H1 (cell line): ENCODE data around the gene PIGL. TPM values are rescaled to one million over a fixed set of nuclear protein-coding genes. Genes with fewer than 3 reads are reported as not detected.
A peak's percentile ranks its signal among the peaks of the same experiment; 100 is the strongest.

Source experiments
- CTCF ChIA-PET: fragments of 300-600 bp; sonication (Branson Sonifier 250); formaldehyde crosslinking; loops from one replicate; lab custom pipeline; 2021; ENCODE audit not compliant: partially characterized antibody; lab: Charles Lee
- POLR2A ChIA-PET: fragments of 300-600 bp; sonication (Branson Sonifier 250); formaldehyde crosslinking; loops from one replicate; lab custom pipeline; 2021; ENCODE audit warnings: inconsistent platforms; ENCODE audit not compliant: partially characterized antibody; lab: Charles Lee
- DNase-seq, 2 experiments: peaks; one replicate each; pipeline versions ENCODE4 v3.0.0 to v3.0.0-alpha.2; 2010 to 2022; ENCODE audit warnings: low spot score in 2 of 2, low read depth in 1 of 2, mixed read lengths in 1 of 2
- FAIRE-seq: peaks from 2 replicates; lab custom pipeline; 2011; peaks lifted over from hg19 to GRCh38; lab: Jason Lieb, UNC
- H2AFZ ChIP-seq: 2 replicates; pipeline ENCODE4 v1.8.1; 2012; ENCODE audit warnings: low read length, inconsistent platforms
- H2AK5ac ChIP-seq: 2 replicates; pipeline ENCODE4 v1.6.1; 2013; ENCODE audit warnings: low read depth, low read length
- H2BK120ac ChIP-seq: replicated peaks from 2 replicates; pipeline ENCODE3; 2013; ENCODE audit warnings: low read depth, low read length, inconsistent platforms
- H2BK12ac ChIP-seq: 2 replicates; pipeline ENCODE4 v1.6.1; 2013; ENCODE audit warnings: low read depth, low read length
- H2BK15ac ChIP-seq: 2 replicates; pipeline ENCODE4 v1.6.1; 2013; ENCODE audit warnings: low read length
- H2BK20ac ChIP-seq: 2 replicates; pipeline ENCODE4 v1.6.1; 2013; ENCODE audit warnings: low read length
- H2BK5ac ChIP-seq: 2 replicates; pipeline ENCODE4 v1.6.1; 2013; ENCODE audit warnings: low read depth, low read length
- H3K14ac ChIP-seq: 2 replicates; pipeline ENCODE4 v1.6.1; 2013; ENCODE audit warnings: inconsistent platforms; ENCODE audit not compliant: insufficient read length
- H3K18ac ChIP-seq: 2 replicates; pipeline ENCODE4 v1.6.1; 2013; ENCODE audit warnings: low read length; ENCODE audit errors: extremely low read depth
- H3K23ac ChIP-seq: 2 replicates; pipeline ENCODE4 v1.6.1; 2013; ENCODE audit warnings: inconsistent platforms; ENCODE audit not compliant: insufficient read length
- H3K23me2 ChIP-seq: 2 replicates; pipeline ENCODE4 v1.6.1; 2013; ENCODE audit warnings: low read depth, low read length
- H3K27ac ChIP-seq: 2 replicates; pipeline ENCODE4 v1.6.1; 2011; ENCODE audit warnings: low read depth, low read length, inconsistent platforms
- H3K27me3 ChIP-seq, 4 experiments: replicated peaks in 1 of 4; 1 replicate in 1 of 4; 2 replicates in 3 of 4; pipeline versions ENCODE4 v1.6.1 to v1.8.1; 2011 to 2013; ENCODE audit warnings: low read length in 3 of 4, mild to moderate bottlenecking in 3 of 4, inconsistent platforms in 2 of 4, mixed read lengths in 2 of 4, moderate library complexity in 1 of 4; ENCODE audit not compliant: control insufficient read depth in 3 of 4, insufficient read depth in 3 of 4; ENCODE audit errors: extremely low read depth in 1 of 4
- H3K36me3 ChIP-seq, 4 experiments: 2 replicates each; pipeline versions ENCODE4 v1.6.1 to v1.8.1; 2011 to 2013; ENCODE audit warnings: mild to moderate bottlenecking in 4 of 4, low read length in 3 of 4, moderate library complexity in 2 of 4, control low read depth in 1 of 4, inconsistent platforms in 1 of 4; ENCODE audit not compliant: insufficient read depth in 4 of 4, control insufficient read depth in 2 of 4
- H3K4ac ChIP-seq: replicated peaks from 2 replicates; pipeline ENCODE3; 2013; ENCODE audit warnings: low read length, low read depth, mixed read lengths, inconsistent platforms; ENCODE audit not compliant: insufficient read length
- H3K4me1 ChIP-seq, 4 experiments: replicated peaks in 1 of 4; 1 replicate in 1 of 4; 2 replicates in 3 of 4; pipeline versions ENCODE4 v1.6.1 to v1.8.1; 2011 to 2013; ENCODE audit warnings: low read length in 3 of 4, inconsistent platforms in 2 of 4, mixed read lengths in 1 of 4; ENCODE audit not compliant: insufficient read depth in 4 of 4, control insufficient read depth in 3 of 4
- H3K4me2 ChIP-seq, 2 experiments: 2 replicates each; pipeline versions ENCODE4 v1.6.1 to v1.8.1; 2011 to 2013; ENCODE audit warnings: low read depth in 2 of 2, low read length in 2 of 2, control low read depth in 1 of 2, inconsistent platforms in 1 of 2, mild to moderate bottlenecking in 1 of 2; ENCODE audit not compliant: insufficient read depth in 1 of 2
- H3K4me3 ChIP-seq, 4 experiments: fragments of 200-600, 300-600 bp in 1 of 4; sonication (generic), shearing (Covaris generic), sonication (Bioruptor Twin) in 1 of 4; 2 replicates each; pipeline versions ENCODE4 v1.5.1 to v1.8.1; 2011 to 2016; ENCODE audit warnings: low read length in 4 of 4, low read depth in 3 of 4, control low read depth in 2 of 4, inconsistent platforms in 2 of 4, mild to moderate bottlenecking in 2 of 4, mixed read lengths in 1 of 4, moderate library complexity in 1 of 4; ENCODE audit not compliant: insufficient read depth in 2 of 4; ENCODE audit errors: extremely low read depth in 1 of 4
- H3K56ac ChIP-seq: replicated peaks from 2 replicates; pipeline ENCODE3; 2013; ENCODE audit warnings: low read depth, mild to moderate bottlenecking, mixed read lengths, low read length, inconsistent platforms; ENCODE audit not compliant: insufficient read length
- H3K79me1 ChIP-seq: 2 replicates; pipeline ENCODE4 v1.6.1; 2013; ENCODE audit warnings: low read depth, low read length, control low read depth
- H3K79me2 ChIP-seq, 2 experiments: 2 replicates each; pipeline versions ENCODE4 v1.6.1 to v1.8.1; 2012 to 2013; ENCODE audit warnings: low read length in 2 of 2, mild to moderate bottlenecking in 2 of 2, inconsistent platforms in 1 of 2; ENCODE audit not compliant: insufficient read depth in 2 of 2, control insufficient read depth in 1 of 2
- H3K9ac ChIP-seq, 4 experiments: replicated peaks in 1 of 4; 1 replicate in 1 of 4; 2 replicates in 3 of 4; pipeline versions ENCODE4 v1.6.1 to v1.8.1; 2011 to 2013; ENCODE audit warnings: low read depth in 3 of 4, low read length in 3 of 4, control low read depth in 2 of 4, mild to moderate bottlenecking in 2 of 4, moderate library complexity in 2 of 4, inconsistent platforms in 1 of 4; ENCODE audit errors: extremely low read depth in 1 of 4
- H3K9me3 ChIP-seq, 2 experiments: 2 replicates each; pipeline versions ENCODE4 v1.6.1 to v1.8.1; 2012 to 2013; ENCODE audit warnings: mild to moderate bottlenecking in 2 of 2, moderate library complexity in 2 of 2, control low read depth in 1 of 2, inconsistent platforms in 1 of 2, low read depth in 1 of 2, low read length in 1 of 2, mixed read lengths in 1 of 2; ENCODE audit not compliant: insufficient read depth in 2 of 2
- H4K20me1 ChIP-seq, 2 experiments: replicated peaks in 1 of 2; 2 replicates each; pipeline versions ENCODE3 to v1.8.1; 2011 to 2013; ENCODE audit warnings: inconsistent platforms in 2 of 2, low read length in 2 of 2, mild to moderate bottlenecking in 1 of 2; ENCODE audit not compliant: insufficient read depth in 2 of 2, control insufficient read depth in 1 of 2
- H4K5ac ChIP-seq: 2 replicates; pipeline ENCODE4 v1.6.1; 2013; ENCODE audit warnings: low read length, low read depth, mixed read lengths, inconsistent platforms; ENCODE audit not compliant: insufficient read length
- H4K8ac ChIP-seq: 2 replicates; pipeline ENCODE4 v1.8.0; 2013; ENCODE audit warnings: mild to moderate bottlenecking, moderate library complexity, low read length, inconsistent platforms; ENCODE audit not compliant: insufficient read depth; ENCODE audit errors: extremely low read depth
- H4K91ac ChIP-seq: replicated peaks from 2 replicates; pipeline ENCODE3; 2013; ENCODE audit warnings: low read length, mixed read lengths, inconsistent platforms; ENCODE audit not compliant: insufficient read length
- CEBPB ChIP-seq: IDR thresholded peaks from 2 replicates; pipeline ENCODE4 v1.6.1; 2012; ENCODE audit warnings: low read depth, low read length
- EP300 ChIP-seq, 2 experiments: IDR thresholded peaks; 1 replicate in 1 of 2; 2 replicates in 1 of 2; pipeline ENCODE4 v1.6.1; 2011 to 2012; ENCODE audit warnings: low read depth in 2 of 2, low read length in 2 of 2, mild to moderate bottlenecking in 2 of 2, borderline replicate concordance in 1 of 2, inconsistent platforms in 1 of 2, moderate library complexity in 1 of 2
- HDAC2 ChIP-seq, 2 experiments: fragments of 300-600 bp in 1 of 2; sonication (generic) in 1 of 2; IDR thresholded peaks; 2 replicates each; pipeline ENCODE4 v1.6.1; 2011 to 2012; ENCODE audit warnings: low read depth in 2 of 2, low read length in 2 of 2, mild to moderate bottlenecking in 2 of 2, moderate library complexity in 2 of 2, borderline replicate concordance in 1 of 2, inconsistent platforms in 1 of 2
- KDM1A ChIP-seq: fragments of 200-600, 300-600 bp; sonication (generic); IDR thresholded peaks from 2 replicates; pipeline ENCODE4 v1.7.1; 2016; ENCODE audit warnings: mild to moderate bottlenecking, low read length, borderline replicate concordance
- KDM4A ChIP-seq: IDR thresholded peaks from one replicate; pipeline ENCODE4 v1.7.1; 2012; ENCODE audit warnings: low read depth, mild to moderate bottlenecking, moderate library complexity, low read length, inconsistent platforms; ENCODE audit not compliant: severe bottlenecking
- NRF1 ChIP-seq: IDR thresholded peaks from 2 replicates; pipeline ENCODE4 v1.6.1; 2011; ENCODE audit warnings: mild to moderate bottlenecking, low read depth, low read length, improper control_type of control experiment
- PHF8 ChIP-seq: fragments of 200-600 bp; sonication (generic); conservative IDR thresholded peaks from 2 replicates; pipeline ENCODE4 v1.7.1; 2012; ENCODE audit warnings: low read depth, mild to moderate bottlenecking, inconsistent platforms, low read length, moderate library complexity
- POLR2AphosphoS5 ChIP-seq: IDR thresholded peaks from 2 replicates; pipeline ENCODE4 v1.6.1; 2011; ENCODE audit warnings: low read depth, low read length
- SIX5 ChIP-seq: IDR thresholded peaks from 2 replicates; pipeline ENCODE4 v1.6.1; 2011; ENCODE audit warnings: mild to moderate bottlenecking, low read depth, low read length
- SP4 ChIP-seq: IDR thresholded peaks from 2 replicates; pipeline ENCODE4 v1.6.1; 2012; ENCODE audit warnings: low read length, inconsistent platforms
- YY1 ChIP-seq: IDR thresholded peaks from 2 replicates; pipeline ENCODE4 v1.6.1; 2011; ENCODE audit warnings: low read depth, mild to moderate bottlenecking, low read length
- WGBS, 2 experiments: shearing (Covaris generic) in 1 of 2; methylation state at CpG; one replicate each; pipeline versions ENCODE4 v1.1.6 to v1.1.7; 2013 to 2015; ENCODE audit warnings: low lambda C conversion rate in 2 of 2, mixed read lengths in 2 of 2, inconsistent platforms in 1 of 2, low coverage in 1 of 2, missing lambda C conversion rate in 1 of 2; ENCODE audit not compliant: insufficient replicate concordance in 2 of 2, insufficient coverage in 1 of 2, insufficient read length in 1 of 2; ENCODE audit errors: extremely low coverage in 1 of 2, missing lambda C conversion rate in 1 of 2; 5-methylcytosine and 5-hydroxymethylcytosine counted together
- polyA plus RNA-seq, 7 experiments: library from polyadenylated mRNA; depleted of rRNA in 3 of 7; stranded (reverse) in 5 of 7; unstranded in 2 of 7; fragments of >200 nt in 5 of 7; fragments of 200-250 nt in 2 of 7; gene quantifications; 1 replicate in 5 of 7; 2 replicates in 1 of 7; 4 replicates in 1 of 7; pipeline versions ENCODE4 v1.2.1 to v1.2.3, GENCODE V29; 2011 to 2013; ENCODE audit warnings: missing spikeins in 2 of 7, mixed read lengths in 2 of 7
- total RNA-seq: library from RNA; stranded (reverse); fragmentation: NEBNext Ultra II Directional; extraction: Animal tissue kit (Norgen Biotek cat#: 25700); gene quantifications from 2 replicates; pipeline ENCODE4 v1.2.1, GENCODE V29; 2021

PIGL gene
- total and polyA plus RNA-seq, 2 of the 8 experiments (the other 6 are each of a cell fraction or from before 2014, with no cell fraction given): 28.4 to 30.8 TPM

DNA sequence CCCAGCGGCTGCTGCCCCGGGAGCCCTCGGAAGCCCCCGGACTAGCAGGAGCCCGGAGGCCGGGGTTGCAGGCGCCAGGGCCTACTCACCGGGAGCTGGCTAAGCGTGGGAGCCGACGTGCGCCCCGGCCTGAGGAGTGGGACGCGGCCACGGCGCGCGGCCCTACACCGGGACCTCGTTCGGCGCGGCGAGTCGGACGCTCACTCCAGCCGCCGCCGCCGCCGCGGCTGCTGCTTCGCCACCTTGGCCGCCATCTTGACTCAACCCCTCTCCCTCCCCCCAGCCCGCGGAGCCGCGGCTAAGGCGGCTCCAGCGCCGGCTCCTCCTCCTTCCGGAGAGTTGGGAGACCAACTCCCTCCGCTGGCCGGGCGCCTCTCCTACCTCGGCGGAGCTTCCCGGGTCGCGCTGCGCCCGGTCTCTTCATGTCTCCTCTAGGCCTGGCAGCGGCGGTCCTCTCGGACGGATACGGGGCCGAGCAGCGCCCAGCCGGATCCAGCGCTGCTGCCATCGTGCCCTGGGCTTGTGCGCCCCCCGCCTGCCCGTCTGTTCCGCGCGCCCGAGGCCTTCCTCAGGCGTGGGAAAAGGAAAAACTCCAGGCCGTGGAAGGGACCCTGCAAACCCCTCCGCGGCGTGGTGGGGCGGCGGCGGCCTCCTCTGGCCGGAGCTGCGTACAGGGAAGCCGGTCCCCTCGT lies 1.6 kb upstream of the PIGL start, which contains the start of gene NCOR1:
Gene NCOR1 (minus strand): TSS at position 262 of the 692 bp plus-strand sequence. CDS start 20,965 bp downstream, outside the sequence.
- peak within 1 kb of the TSS; percentile 80 to 90 for H3K4me2 ChIP-seq
- H3K9ac ChIP-seq: peak within 1 kb of the TSS; percentile 85 to 97 (median 94)
- no peaks in the 10 kb centered on the region for H3K36me3 ChIP-seq
- H3K4ac ChIP-seq: no peak within 1 kb of the TSS
- H2BK120ac ChIP-seq: no peak within 1 kb of the TSS
- H3K79me1 ChIP-seq: no peaks in the 10 kb centered on the region
- H3K27ac ChIP-seq: peak within 1 kb of the TSS; percentile 95
- FAIRE-seq (no peak), DNase-seq (peak; percentile 78 to 91)
- peak within 1 kb of the TSS; percentile 98 for H4K8ac ChIP-seq
- peak within 1 kb of the TSS; percentile 86 for H3K56ac ChIP-seq
- H2AK5ac ChIP-seq: no peak within 1 kb of the TSS; the same call in 1 of the 2 replicates
- peaks cover 28 to 76% of the 10 kb centered on the region in 2 experiments for H3K79me2 ChIP-seq
- peak within 1 kb of the TSS; percentile 73; the same call in 1 of the 2 replicates for H2AFZ ChIP-seq
- 1% methylated on average over 71 of the region's 82 CpGs; no CpG with 5 or more reads in 1 of the 2 experiments for WGBS, 2 experiments
- peaks cover 0 to 6% (median 2%) of the 10 kb centered on the region in 4 experiments; a peak in 5 of 7 replicates for H3K4me1 ChIP-seq
- peak within 1 kb of the TSS; percentile 80 to 92 (median 90) for H3K4me3 ChIP-seq
- H2BK20ac ChIP-seq: no peak within 1 kb of the TSS; the same call in 1 of the 2 replicates
- H3K14ac ChIP-seq: no peak within 1 kb of the TSS
- peak within 1 kb of the TSS; percentile 89 for H4K5ac ChIP-seq
- no peak within 1 kb of the TSS for H2BK15ac ChIP-seq
- H4K91ac ChIP-seq: peak within 1 kb of the TSS; percentile 81
- no peaks in the 10 kb centered on the region for H3K27me3 ChIP-seq
- no peak within 1 kb of the TSS for H3K23ac ChIP-seq
- ChIA-PET CTCF (interaction anchor here (1.2 kb wide), 1 partner anchor 10 kb away, joined by 4 read pairs; no protein-coding TSS in a partner anchor), POLR2A (interaction anchor here (0.5 to 4.8 kb wide), 24 partner anchors 11 to 223 kb away, joined by 3 to 46 read pairs (median 4); partner anchors contain the start of genes CENPV, TTC19 and ZSWIM7)
- peak within 1 kb of the TSS; percentile 91 for H2BK5ac ChIP-seq
- H3K23me2 ChIP-seq: peaks cover 9% of the 10 kb centered on the region
- no peaks in the 10 kb centered on the region for H3K9me3 ChIP-seq
- H4K20me1 ChIP-seq: peaks cover 0 to 4% of the 10 kb centered on the region in 2 experiments
- peak within 1 kb of the TSS; percentile 96 for H3K18ac ChIP-seq
- 0 out of 2 replicates have a peak within 1 kb of the TSS, but pooled peaks have one; percentile 18 for H2BK12ac ChIP-seq
- TF ChIP-seq YY1 (peak; percentile 97), SP4 (no peak), KDM1A (no peak), KDM4A (no peak), NRF1 (0 out of 2 replicates have a peak, but pooled peaks have one; percentile 13), POLR2AphosphoS5 (peak; percentile 85), CEBPB (no peak), HDAC2 (IDR thresholded peaks at IDR 0.05; ENCODE audit: borderline replicate concordance in 1 of 2, low read depth in 2 of 2, low read length in 2 of 2) (0 out of 4 replicates have a peak, but pooled peaks of 1 of the 2 experiments have one; percentile 22), PHF8 (peak; percentile 97), EP300 (IDR thresholded peaks at IDR 0.05; ENCODE audit: borderline replicate concordance in 1 of 2, low read depth in 2 of 2, low read length in 2 of 2) (peak in 1 of 2 experiments; percentile 72; a peak in 1 of 3 replicates), SIX5 (no peak)
